NCI-H1694 (cell line): ENCODE measurements around the gene VWA3B.

ENCODE experiments used
- DNase-seq: peaks from one replicate; lab custom pipeline; 2025; lab: John Stamatoyannopoulos, UW

VWA3B gene

GRCh38 chr2:98333922-98334321 is 247.0 kb downstream of the VWA3B start:
- DNase-seq: no peak

- no peak for DNase-seq
These were observed 247.6 kb downstream of the VWA3B start for GRCh38 chr2:98334439-98335078.

GRCh38 chr2:98335271-98335670 is 248.3 kb downstream of the VWA3B start:
- no peak for DNase-seq

- no peak for DNase-seq
These were observed 254.3 kb downstream of the VWA3B start for GRCh38 chr2:98341241-98341640.

GRCh38 chr2:98343285-98343684 is 256.3 kb downstream of the VWA3B start:
- DNase-seq: no peak

GRCh38 chr2:98346311-98347236 is 259.6 kb downstream of the VWA3B start, which contains the start of gene CNGA3:
Gene CNGA3 (plus strand): TSS chr2:98346456. CDS start chr2:98369976, 23,520 bp downstream.
- DNase-seq: no peak

- DNase-seq: no peak
These were observed 260.5 kb downstream of the VWA3B start for GRCh38 chr2:98347298-98348065.

GRCh38 chr2:98348066-98348561 is 261.1 kb downstream of the VWA3B start:
- peak; percentile 75 for DNase-seq

GRCh38 chr2:98350411-98350810 is 263.4 kb downstream of the VWA3B start:
- DNase-seq: no peak

GRCh38 chr2:98355881-98356280 is 268.9 kb downstream of the VWA3B start:
- no peak for DNase-seq

GRCh38 chr2:98356729-98357128 is 269.8 kb downstream of the VWA3B start:
- no peak for DNase-seq

- DNase-seq: no peak
These were observed 270.9 kb downstream of the VWA3B start for GRCh38 chr2:98357849-98358248.

- DNase-seq: no peak
These were observed 273.0 kb downstream of the VWA3B start for GRCh38 chr2:98359986-98360385.
